Activated CD8-positive, alpha-beta T cell treated with anti-CD3 and anti-CD28 coated beads for 36 hours (primary cell): ENCODE measurements around the gene THOC6. TPM values are rescaled to one million over a fixed set of nuclear protein-coding genes. Genes with fewer than 3 reads are reported as not detected.

Experiments used
- ATAC-seq: fragments of 200-7000 bp; cut with Tn5 transposase; one replicate; pipeline ENCODE4 v1.10.0; 2021; ENCODE audit warnings: mild to moderate bottlenecking, moderate library complexity
- CTCF ChIA-PET: fragments of 350-600 bp; sonication (Branson Sonifier 250); formaldehyde crosslinking; loops from one replicate; lab custom pipeline; 2021; ENCODE audit warnings: antibody characterized with exemption; lab: Charles Lee
- POLR2A ChIA-PET: fragments of 350-600 bp; sonication (Branson Sonifier 250); formaldehyde crosslinking; loops from one replicate; lab custom pipeline; 2021; ENCODE audit warnings: antibody characterized with exemption; lab: Charles Lee
- DNase-seq: peaks from one replicate; pipeline ENCODE4 v3.0.0-alpha.2; 2020
- H3K27ac Mint-ChIP-seq: one replicate; pipeline ENCODE4 v1.8.0; 2021; ENCODE audit warnings: mild to moderate bottlenecking, mixed read lengths
- H3K27me3 Mint-ChIP-seq: one replicate; pipeline ENCODE4 v1.8.0; 2021; ENCODE audit warnings: mixed read lengths
- H3K36me3 Mint-ChIP-seq: one replicate; pipeline ENCODE4 v1.8.0; 2021; ENCODE audit warnings: low read depth, mixed read lengths
- H3K4me1 Mint-ChIP-seq: one replicate; pipeline ENCODE4 v1.8.0; 2021; ENCODE audit warnings: low read depth, mixed read lengths
- H3K4me3 Mint-ChIP-seq: one replicate; pipeline ENCODE4 v1.8.0; 2021; ENCODE audit warnings: mild to moderate bottlenecking, moderate library complexity, mixed read lengths
- H3K9me3 Mint-ChIP-seq: one replicate; pipeline ENCODE4 v1.8.0; 2021; ENCODE audit warnings: mixed read lengths
- intact Hi-C: fragments of 100-400 bp; cut with micrococcal nuclease; formaldehyde crosslinking; loops from one replicate; pipeline ENCODE4 v1.10.0; 2022
- total RNA-seq, 2 experiments: library from RNA; stranded (reverse); gene quantifications; one replicate each; pipeline ENCODE4 v1.2.3, GENCODE V29; 2021
- TF ChIP-seq, protein P1 (sequence below): fragments of 200-600 bp; IDR thresholded peaks from one replicate; pipeline ENCODE4 v1.8.0; 2022; ENCODE audit warnings: antibody characterized with exemption, mild to moderate bottlenecking

Gene THOC6
- total RNA-seq, 2 experiments from 2014 or later: 55.4 to 56.6 TPM

DNA sequence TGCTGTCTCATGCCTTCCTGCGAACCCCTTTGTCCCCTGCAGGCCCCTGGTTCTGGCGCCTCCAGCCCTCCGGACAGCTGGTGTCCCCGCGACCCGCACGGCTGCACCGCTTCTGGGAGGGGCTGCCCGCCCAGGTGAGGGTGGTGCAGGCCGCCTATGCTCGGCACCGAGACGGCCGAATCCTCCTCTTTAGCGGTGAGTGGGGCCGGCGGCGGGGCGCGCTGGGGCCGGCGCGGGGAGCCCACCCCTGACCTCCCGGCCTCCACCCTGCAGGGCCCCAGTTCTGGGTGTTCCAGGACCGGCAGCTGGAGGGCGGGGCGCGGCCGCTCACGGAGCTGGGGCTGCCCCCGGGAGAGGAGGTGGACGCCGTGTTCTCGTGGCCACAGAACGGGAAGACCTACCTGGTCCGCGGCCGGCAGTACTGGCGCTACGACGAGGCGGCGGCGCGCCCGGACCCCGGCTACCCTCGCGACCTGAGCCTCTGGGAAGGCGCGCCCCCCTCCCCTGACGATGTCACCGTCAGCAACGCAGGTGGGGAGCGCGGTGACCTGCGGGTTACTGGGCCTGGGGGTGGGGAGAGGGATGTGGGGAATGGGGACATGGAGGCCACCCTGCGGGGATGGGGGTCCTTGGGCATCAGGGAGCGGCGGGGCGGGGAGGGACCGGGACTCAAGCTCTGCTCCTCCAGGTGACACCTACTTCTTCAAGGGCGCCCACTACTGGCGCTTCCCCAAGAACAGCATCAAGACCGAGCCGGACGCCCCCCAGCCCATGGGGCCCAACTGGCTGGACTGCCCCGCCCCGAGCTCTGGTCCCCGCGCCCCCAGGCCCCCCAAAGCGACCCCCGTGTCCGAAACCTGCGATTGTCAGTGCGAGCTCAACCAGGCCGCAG is 34.5 kb downstream of the THOC6 start:
- Mint-ChIP-seq H3K27ac (peak overlapping the region; percentile 77), H3K27me3 (no peaks in the 10 kb centered on the region), H3K4me3 (peak overlapping the region; percentile 82), H3K9me3 (no peaks in the 10 kb centered on the region), H3K4me1 (peaks cover 58% of the 10 kb centered on the region), H3K36me3 (peaks cover 25% of the 10 kb centered on the region)
- CTCF ChIA-PET: interaction anchor here (0.8 to 14.0 kb wide), 34 partner anchors 9 to 225 kb away, joined by 3 to 288 read pairs (median 8); partner anchors contain the start of genes HCFC1R1, THOC6, ZNF213 and ZSCAN10
- DNase-seq: peak; percentile 83
- peak; percentile 52 for ATAC-seq
- POLR2A ChIA-PET: interaction anchor here (0.5 to 3.5 kb wide), 18 partner anchors 8 to 798 kb away, joined by 3 to 27 read pairs (median 6); partner anchors contain the start of genes HCFC1R1, THOC6 and ZNF213
- TF ChIP-seq, protein P1, sequence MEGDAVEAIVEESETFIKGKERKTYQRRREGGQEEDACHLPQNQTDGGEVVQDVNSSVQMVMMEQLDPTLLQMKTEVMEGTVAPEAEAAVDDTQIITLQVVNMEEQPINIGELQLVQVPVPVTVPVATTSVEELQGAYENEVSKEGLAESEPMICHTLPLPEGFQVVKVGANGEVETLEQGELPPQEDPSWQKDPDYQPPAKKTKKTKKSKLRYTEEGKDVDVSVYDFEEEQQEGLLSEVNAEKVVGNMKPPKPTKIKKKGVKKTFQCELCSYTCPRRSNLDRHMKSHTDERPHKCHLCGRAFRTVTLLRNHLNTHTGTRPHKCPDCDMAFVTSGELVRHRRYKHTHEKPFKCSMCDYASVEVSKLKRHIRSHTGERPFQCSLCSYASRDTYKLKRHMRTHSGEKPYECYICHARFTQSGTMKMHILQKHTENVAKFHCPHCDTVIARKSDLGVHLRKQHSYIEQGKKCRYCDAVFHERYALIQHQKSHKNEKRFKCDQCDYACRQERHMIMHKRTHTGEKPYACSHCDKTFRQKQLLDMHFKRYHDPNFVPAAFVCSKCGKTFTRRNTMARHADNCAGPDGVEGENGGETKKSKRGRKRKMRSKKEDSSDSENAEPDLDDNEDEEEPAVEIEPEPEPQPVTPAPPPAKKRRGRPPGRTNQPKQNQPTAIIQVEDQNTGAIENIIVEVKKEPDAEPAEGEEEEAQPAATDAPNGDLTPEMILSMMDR: no peak
- intact Hi-C loops: no loop called here

DNA sequence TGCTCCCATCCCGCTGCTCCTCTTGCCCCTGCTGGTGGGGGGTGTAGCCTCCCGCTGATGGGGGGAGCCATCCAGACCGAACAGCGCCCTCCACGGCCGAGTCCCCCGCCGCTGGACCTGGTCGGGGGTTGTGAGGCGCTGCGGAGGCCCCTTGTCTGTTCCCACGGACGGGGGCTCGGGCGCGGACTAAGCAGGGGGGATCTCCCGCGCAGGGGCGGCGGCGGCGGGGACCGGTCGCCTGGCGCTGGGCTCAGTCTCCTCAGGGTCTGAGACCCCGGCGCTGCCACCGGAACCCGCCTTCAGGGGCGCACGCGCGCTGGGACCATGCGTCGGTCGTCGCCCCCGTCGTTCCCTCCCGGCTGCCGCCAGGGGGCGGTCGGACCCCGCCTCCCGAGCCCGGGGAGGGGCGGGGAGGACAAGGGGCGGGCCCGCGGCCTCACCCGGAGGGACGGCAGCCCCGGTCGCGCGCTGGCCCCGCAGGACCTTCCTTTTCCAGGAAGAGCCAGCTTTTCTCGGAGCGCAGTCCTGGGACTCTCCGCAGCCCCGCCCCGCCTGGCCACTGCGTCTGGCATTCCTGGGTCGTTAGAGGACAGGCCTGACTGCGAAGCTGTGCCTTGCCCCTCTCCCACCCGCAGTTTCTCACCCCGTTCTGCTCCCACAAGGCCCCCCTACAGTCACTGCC is 35.3 kb downstream of the THOC6 start:
- no peaks in the 10 kb centered on the region for H3K27me3 Mint-ChIP-seq
- TF ChIP-seq, protein P1: peak; percentile 98
- intact Hi-C loops: no loop called here
- peak; percentile 86 for ATAC-seq
- peak overlapping the region; percentile 82 for H3K4me3 Mint-ChIP-seq
- DNase-seq: peak; percentile 87
- H3K27ac Mint-ChIP-seq: peak overlapping the region; percentile 93
- H3K4me1 Mint-ChIP-seq: peaks cover 57% of the 10 kb centered on the region
- peaks cover 19% of the 10 kb centered on the region for H3K36me3 Mint-ChIP-seq
- ChIA-PET CTCF (interaction anchor here (0.6 to 14.0 kb wide), 40 partner anchors 9 to 225 kb away, joined by 3 to 288 read pairs (median 6); partner anchors contain the start of genes HCFC1R1, THOC6, ZNF213 and ZSCAN10), POLR2A (interaction anchor here (0.7 to 3.5 kb wide), 18 partner anchors 8 to 112 kb away, joined by 3 to 27 read pairs (median 6); partner anchors contain the start of genes ZNF213 and ZSCAN10)
- no peaks in the 10 kb centered on the region for H3K9me3 Mint-ChIP-seq

DNA sequence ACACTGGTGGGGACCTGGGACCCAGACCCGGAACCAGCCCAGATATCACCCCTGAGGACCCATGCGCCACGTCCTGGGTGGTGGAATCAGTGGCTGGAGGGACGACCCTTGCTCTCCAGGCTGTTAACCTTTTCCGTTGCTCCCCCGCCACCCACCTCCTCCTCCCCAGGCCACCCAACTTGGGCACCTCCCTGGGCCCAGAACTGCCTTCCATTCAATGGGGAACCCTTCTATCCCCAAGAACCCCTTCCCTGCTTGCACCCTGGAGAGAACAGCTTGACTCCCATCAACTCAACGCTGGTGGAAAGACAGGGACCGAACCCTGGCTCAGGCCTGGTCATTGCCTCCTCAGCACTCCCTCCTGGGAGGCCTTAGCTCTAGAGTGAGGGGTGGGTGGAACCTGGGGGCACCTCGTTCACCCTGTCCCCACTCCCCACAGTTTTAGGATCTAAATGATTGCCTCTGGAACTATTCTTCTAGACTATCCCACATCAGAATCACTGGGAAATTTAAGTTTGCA is 35.9 kb downstream of the THOC6 start:
- H3K27me3 Mint-ChIP-seq: no peaks in the 10 kb centered on the region
- intact Hi-C loops: loop anchor here (2.0 kb wide), 1 partner anchor 67 kb away; no protein-coding TSS in a partner anchor
- DNase-seq (no peak), ATAC-seq (no peak)
- H3K4me1 Mint-ChIP-seq: peaks cover 57% of the 10 kb centered on the region
- POLR2A ChIA-PET: interaction anchor here (0.7 to 3.5 kb wide), 11 partner anchors 9 to 112 kb away, joined by 3 to 27 read pairs (median 7); partner anchors contain the start of genes ZNF213 and ZSCAN10
- H3K9me3 Mint-ChIP-seq: no peaks in the 10 kb centered on the region
- H3K4me3 Mint-ChIP-seq: peak overlapping the region; percentile 82
- H3K36me3 Mint-ChIP-seq: peaks cover 15% of the 10 kb centered on the region
- CTCF ChIA-PET: interaction anchor here (0.6 to 14.0 kb wide), 27 partner anchors 9 to 224 kb away, joined by 3 to 288 read pairs (median 11); partner anchors contain the start of genes HCFC1R1, THOC6, ZNF213 and ZSCAN10
- TF ChIP-seq, protein P1: no peak
- peak overlapping the region; percentile 93 for H3K27ac Mint-ChIP-seq

DNA sequence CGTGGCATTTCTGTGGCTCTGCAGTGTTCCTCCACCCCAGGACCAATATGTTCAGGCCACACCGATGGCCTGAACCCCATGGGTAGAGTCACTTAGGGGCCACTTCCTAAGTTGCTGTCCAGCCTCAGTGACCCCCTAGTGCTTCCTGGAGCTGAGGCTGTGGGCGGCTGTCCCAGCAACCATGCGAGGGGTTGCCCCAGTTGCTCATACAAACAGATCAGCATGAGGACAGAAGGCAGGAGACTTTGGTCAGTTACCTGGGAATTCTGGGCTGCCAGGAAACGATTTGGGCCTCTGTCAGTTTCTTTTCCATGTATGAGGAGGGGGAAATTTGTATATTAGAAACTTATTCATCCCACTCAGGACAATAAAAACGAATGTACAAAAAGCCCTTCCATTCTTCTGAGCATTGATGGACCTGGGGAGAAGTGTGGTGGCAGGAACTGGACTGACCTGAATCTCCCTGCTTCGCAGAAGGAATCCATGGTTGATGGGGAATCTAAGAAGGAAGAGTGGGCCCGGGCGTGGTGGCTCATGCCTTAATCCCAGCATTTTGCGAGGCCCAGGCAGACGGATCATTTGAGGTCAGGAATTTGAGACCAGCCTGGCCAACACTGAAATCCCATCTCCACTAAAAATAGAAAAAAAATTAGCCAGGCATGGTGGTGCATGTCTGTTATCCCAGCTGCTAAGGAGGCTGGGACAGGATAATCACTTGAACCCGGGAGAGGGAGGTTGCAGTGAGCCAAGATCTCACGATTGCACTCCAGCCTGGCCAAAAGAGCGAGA is 36.7 kb downstream of the THOC6 start:
- Mint-ChIP-seq H3K27ac (peak overlapping the region; percentile 93), H3K9me3 (no peaks in the 10 kb centered on the region), H3K27me3 (no peaks in the 10 kb centered on the region), H3K36me3 (peaks cover 10% of the 10 kb centered on the region), H3K4me3 (peak overlapping the region; percentile 82), H3K4me1 (peaks cover 53% of the 10 kb centered on the region)
- ChIA-PET POLR2A (interaction anchor here (0.6 to 3.5 kb wide), 6 partner anchors 9 to 74 kb away, joined by 3 to 27 read pairs (median 11); partner anchors contain the start of gene ZNF213), CTCF (interaction anchor here (1.0 to 14.0 kb wide), 18 partner anchors 10 to 107 kb away, joined by 3 to 288 read pairs (median 16); partner anchors contain the start of genes HCFC1R1, THOC6, ZNF213 and ZSCAN10)
- intact Hi-C loops: loop anchor here (2.0 kb wide), 1 partner anchor 66 kb away; no protein-coding TSS in a partner anchor
- no peak for ATAC-seq
- DNase-seq: no peak
- TF ChIP-seq, protein P1: no peak
